ENCODE measurements around the gene ORM1.
"Not testable (repeated sequence)": the region's sequence is repeated elsewhere in the genome, so short reads cannot be mapped to it uniquely, and the experiment has no call there.

ORM1 gene

GRCh38 chr9:114308361-114308950 is 14.4 kb upstream of the ORM1 start:
- no peak for DNase-seq (ENCODE audit: low read depth in 2 of 2)

- DNase-seq (ENCODE audit: low read depth in 2 of 2), result no peak
Measured at GRCh38 chr9:114309096-114309495, 13.8 kb upstream of the ORM1 start.

- no peak for DNase-seq (ENCODE audit: low read depth in 2 of 2)
Measured at GRCh38 chr9:114310471-114311450, 12.1 kb upstream of the ORM1 start.

GRCh38 chr9:114311571-114312512 is 11.1 kb upstream of the ORM1 start:
- DNase-seq (ENCODE audit: low read depth in 2 of 2), result no peak

- no peak for DNase-seq (ENCODE audit: low read depth in 2 of 2)
Measured at GRCh38 chr9:114312513-114312875, 10.4 kb upstream of the ORM1 start.

- no peak for DNase-seq (ENCODE audit: low read depth in 2 of 2)
Measured at GRCh38 chr9:114313186-114313585, 9.7 kb upstream of the ORM1 start.

- no peak for DNase-seq (ENCODE audit: low read depth in 2 of 2)
Measured at GRCh38 chr9:114314256-114314867, 8.5 kb upstream of the ORM1 start.

GRCh38 chr9:114314881-114315722 is 7.8 kb upstream of the ORM1 start:
- DNase-seq (ENCODE audit: low read depth in 2 of 2), result no peak

GRCh38 chr9:114315723-114316363 is 7.1 kb upstream of the ORM1 start:
- no peak for DNase-seq (ENCODE audit: low read depth in 2 of 2)

- no peak for DNase-seq (ENCODE audit: low read depth in 2 of 2)
Measured at GRCh38 chr9:114316605-114317230, 6.2 kb upstream of the ORM1 start.

GRCh38 chr9:114317665-114318357 is 5.1 kb upstream of the ORM1 start:
- no peak for DNase-seq (ENCODE audit: low read depth in 2 of 2)

GRCh38 chr9:114318416-114318815 is 4.5 kb upstream of the ORM1 start:
- no peak for DNase-seq (ENCODE audit: low read depth in 2 of 2)

- DNase-seq (ENCODE audit: low read depth in 2 of 2), result no peak
Measured at GRCh38 chr9:114319147-114319546, 3.8 kb upstream of the ORM1 start.

- not testable (repeated sequence) for DNase-seq (ENCODE audit: low read depth in 2 of 2)
Measured at GRCh38 chr9:114320710-114321109, 2.2 kb upstream of the ORM1 start.

- peak in 1 of 2 experiments; percentile 17 for DNase-seq (ENCODE audit: low read depth in 2 of 2)
Measured at GRCh38 chr9:114321759-114322158, 1.1 kb upstream of the ORM1 start.

- DNase-seq (ENCODE audit: low read depth in 2 of 2), result not testable (repeated sequence)
Measured at GRCh38 chr9:114322160-114322818, 609 bp upstream of the ORM1 start.

GRCh38 chr9:114323849-114324248 is 951 bp downstream of the ORM1 start:
- DNase-seq (ENCODE audit: low read depth in 2 of 2), result not testable (repeated sequence)

- DNase-seq (ENCODE audit: low read depth in 2 of 2), result no peak
Measured at GRCh38 chr9:114324492-114324891, 1.6 kb downstream of the ORM1 start.
